Mesenchymal stem cell (in vitro differentiated cells and primary cell): ENCODE results near the gene FLT3.

Source experiments
- DNase-seq: peaks from one replicate; pipeline ENCODE4 v3.0.0-alpha.2; 2013
- H2AFZ ChIP-seq: one replicate; pipeline ENCODE4 v1.6.1; 2013; ENCODE audit warnings: low read depth, mild to moderate bottlenecking, control low read depth, inconsistent platforms, low read length, moderate library complexity
- H2AK5ac ChIP-seq: 2 replicates; pipeline ENCODE4 v1.6.1; 2013; ENCODE audit warnings: low read length, moderate library complexity, mild to moderate bottlenecking, inconsistent platforms; ENCODE audit not compliant: severe bottlenecking
- H2BK120ac ChIP-seq: one replicate; pipeline ENCODE4 v1.6.1; 2013; ENCODE audit warnings: low read depth, mild to moderate bottlenecking, inconsistent platforms, low read length, moderate library complexity
- H2BK12ac ChIP-seq, 2 experiments: one replicate each; pipeline ENCODE4 v1.6.1; 2013; ENCODE audit warnings: inconsistent platforms in 2 of 2, low read length in 2 of 2, mild to moderate bottlenecking in 2 of 2, moderate library complexity in 2 of 2, control low read depth in 1 of 2
- H2BK15ac ChIP-seq: one replicate; pipeline ENCODE4 v1.6.1; 2013; ENCODE audit warnings: mild to moderate bottlenecking, low read depth, inconsistent platforms; ENCODE audit not compliant: poor library complexity, severe bottlenecking
- H2BK5ac ChIP-seq: 2 replicates; pipeline ENCODE4 v1.6.1; 2013; ENCODE audit warnings: low read depth, mild to moderate bottlenecking, low read length, control low read depth, inconsistent platforms; ENCODE audit not compliant: poor library complexity, severe bottlenecking
- H3K14ac ChIP-seq, 2 experiments: one replicate each; pipeline ENCODE4 v1.6.1; 2013; ENCODE audit warnings: inconsistent platforms in 2 of 2, low read length in 2 of 2, control low read depth in 1 of 2, mild to moderate bottlenecking in 1 of 2, moderate library complexity in 1 of 2
- H3K18ac ChIP-seq, 2 experiments: one replicate each; pipeline ENCODE4 v1.6.1; 2013; ENCODE audit warnings: inconsistent platforms in 2 of 2, low read length in 2 of 2, control low read depth in 1 of 2, low read depth in 1 of 2, mild to moderate bottlenecking in 1 of 2
- H3K23ac ChIP-seq, 2 experiments: one replicate each; pipeline ENCODE4 v1.6.1; 2013; ENCODE audit warnings: inconsistent platforms in 2 of 2, low read length in 2 of 2, mild to moderate bottlenecking in 2 of 2, moderate library complexity in 2 of 2, control low read depth in 1 of 2
- H3K27ac ChIP-seq: 2 replicates; pipeline ENCODE4 v1.5.1; 2013; ENCODE audit warnings: mild to moderate bottlenecking, moderate library complexity, low read length, control low read depth, inconsistent platforms; ENCODE audit not compliant: poor library complexity, severe bottlenecking
- H3K27me3 ChIP-seq, 2 experiments: 2 replicates each; pipeline versions ENCODE4 v1.6.1 to v1.7.0; 2013; ENCODE audit warnings: low read length in 2 of 2, mild to moderate bottlenecking in 2 of 2, moderate library complexity in 2 of 2, control low read depth in 1 of 2, inconsistent platforms in 1 of 2; ENCODE audit not compliant: control insufficient read depth in 1 of 2, insufficient read depth in 1 of 2
- H3K36me3 ChIP-seq, 2 experiments: 2 replicates each; pipeline versions ENCODE4 v1.6.1 to v1.7.0; 2013; ENCODE audit warnings: low read length in 2 of 2, control low read depth in 1 of 2, inconsistent platforms in 1 of 2, low read depth in 1 of 2, mild to moderate bottlenecking in 1 of 2; ENCODE audit not compliant: insufficient read depth in 2 of 2, control insufficient read depth in 1 of 2
- H3K4ac ChIP-seq, 2 experiments: one replicate each; pipeline ENCODE4 v1.6.1; 2013; ENCODE audit warnings: inconsistent platforms in 2 of 2, low read length in 2 of 2, mild to moderate bottlenecking in 2 of 2, moderate library complexity in 2 of 2, control low read depth in 1 of 2, low read depth in 1 of 2
- H3K4me1 ChIP-seq: 2 replicates; pipeline ENCODE4 v1.6.1; 2013; ENCODE audit warnings: low read depth, low read length, control low read depth; ENCODE audit not compliant: control insufficient read depth, insufficient read depth
- H3K4me2 ChIP-seq: 2 replicates; pipeline ENCODE4 v1.6.1; 2013; ENCODE audit warnings: low read length, mild to moderate bottlenecking, inconsistent platforms; ENCODE audit not compliant: poor library complexity, severe bottlenecking
- H3K4me3 ChIP-seq, 2 experiments: 2 replicates each; pipeline versions ENCODE4 v1.5.1 to v1.7.0; 2013; ENCODE audit warnings: low read length in 2 of 2, mild to moderate bottlenecking in 2 of 2, control low read depth in 1 of 2, low read depth in 1 of 2; ENCODE audit not compliant: insufficient read depth in 1 of 2
- H3K79me1 ChIP-seq: replicated peaks from 2 replicates; pipeline ENCODE4 v1.6.1; 2013; ENCODE audit warnings: mild to moderate bottlenecking, control low read depth, low read length, inconsistent platforms; ENCODE audit not compliant: poor library complexity, severe bottlenecking
- H3K9ac ChIP-seq: 2 replicates; pipeline ENCODE4 v1.7.0; 2013; ENCODE audit warnings: mild to moderate bottlenecking, low read length, moderate library complexity
- H3K9me3 ChIP-seq: 2 replicates; pipeline ENCODE4 v1.7.0; 2013; ENCODE audit warnings: mild to moderate bottlenecking, low read length; ENCODE audit not compliant: control insufficient read depth
- H4K8ac ChIP-seq: one replicate; pipeline ENCODE4 v1.6.1; 2013; ENCODE audit warnings: inconsistent platforms, mild to moderate bottlenecking, low read length, moderate library complexity
- H4K91ac ChIP-seq: one replicate; pipeline ENCODE4 v1.6.1; 2013; ENCODE audit warnings: mild to moderate bottlenecking, low read length, inconsistent platforms
- WGBS: methylation state at CpG from one replicate; pipeline ENCODE4 v1.1.7; 2013; ENCODE audit warnings: mixed read lengths; 5-methylcytosine and 5-hydroxymethylcytosine counted together

Gene FLT3

GRCh38 chr13:27973961-27974662, 126.3 kb downstream of the FLT3 start:
- no peak overlapping the region for H3K23ac ChIP-seq
- 60% methylated on average over 7 of the region's 7 CpGs for WGBS

GRCh38 chr13:27973291-27973690, 127.1 kb downstream of the FLT3 start:
- Histone ChIP-seq H3K79me1 (no peaks in the 10 kb centered on the region), H3K23ac (no peak overlapping the region), H2AFZ (no peak overlapping the region), H3K9me3 (no peaks in the 10 kb centered on the region), H2BK15ac (no peak overlapping the region), H3K4me1 (peaks cover 17% of the 10 kb centered on the region), H3K9ac (no peak overlapping the region), H3K18ac (no peak overlapping the region), H3K14ac (no peak overlapping the region), H3K36me3 (peaks cover 0 to 2% of the 10 kb centered on the region in 2 experiments), H2AK5ac (no peak overlapping the region), H3K27ac (no peak overlapping the region), H2BK12ac (no peak overlapping the region), H4K91ac (no peak overlapping the region), H3K4ac (no peak overlapping the region), H4K8ac (no peak overlapping the region), H2BK120ac (no peak overlapping the region), H2BK5ac (no peak overlapping the region), H3K4me3 (no peak overlapping the region), H3K27me3 (peaks cover 93 to 99% of the 10 kb centered on the region in 2 experiments), H3K4me2 (no peak overlapping the region)
- 55% methylated on average over 5 of the region's 5 CpGs for WGBS
- DNase-seq, result no peak

More at GRCh38 chr13:27973961-27974662, 126.3 kb downstream of the FLT3 start:
- Histone ChIP-seq H3K4ac (no peak overlapping the region), H2BK15ac (no peak overlapping the region), H3K36me3 (no peaks in the 10 kb centered on the region), H3K4me3 (no peak overlapping the region), H3K14ac (no peak overlapping the region), H4K91ac (no peak overlapping the region), H2BK5ac (no peak overlapping the region), H2BK120ac (no peak overlapping the region), H3K79me1 (no peaks in the 10 kb centered on the region), H3K27me3 (peaks cover 95 to 98% of the 10 kb centered on the region in 2 experiments), H2BK12ac (no peak overlapping the region), H3K4me2 (no peak overlapping the region), H3K18ac (no peak overlapping the region), H3K9me3 (no peaks in the 10 kb centered on the region), H3K9ac (no peak overlapping the region), H3K27ac (no peak overlapping the region), H2AFZ (no peak overlapping the region), H4K8ac (no peak overlapping the region), H3K4me1 (peaks cover 10% of the 10 kb centered on the region), H2AK5ac (no peak overlapping the region)
- no peak for DNase-seq

- Histone ChIP-seq H3K36me3 (peaks cover 0 to 3% of the 10 kb centered on the region in 2 experiments), H3K4me2 (no peak overlapping the region), H3K79me1 (no peaks in the 10 kb centered on the region), H3K4ac (no peak overlapping the region), H4K8ac (no peak overlapping the region), H2BK120ac (no peak overlapping the region), H2BK12ac (no peak overlapping the region), H3K4me1 (peaks cover 15% of the 10 kb centered on the region), H2BK15ac (no peak overlapping the region), H2AFZ (no peak overlapping the region), H2BK5ac (no peak overlapping the region), H4K91ac (no peak overlapping the region), H3K4me3 (no peak overlapping the region), H3K18ac (no peak overlapping the region), H3K27me3 (peaks cover 97 to 100% of the 10 kb centered on the region in 2 experiments), H3K14ac (no peak overlapping the region), H3K27ac (no peak overlapping the region), H3K9ac (no peak overlapping the region), H3K23ac (no peak overlapping the region), H3K9me3 (no peaks in the 10 kb centered on the region), H2AK5ac (no peak overlapping the region)
- no peak for DNase-seq
- WGBS, result 70% methylated on average over 2 of the region's 2 CpGs
Measured at GRCh38 chr13:27972478-27972820, 127.9 kb downstream of the FLT3 start.

- Histone ChIP-seq H2BK5ac (no peak overlapping the region), H2AFZ (no peak overlapping the region), H4K91ac (no peak overlapping the region), H3K9me3 (no peaks in the 10 kb centered on the region), H3K18ac (no peak overlapping the region), H3K27ac (no peak overlapping the region), H3K9ac (no peak overlapping the region), H2BK15ac (no peak overlapping the region), H2BK120ac (no peak overlapping the region), H2AK5ac (no peak overlapping the region), H3K79me1 (no peaks in the 10 kb centered on the region), H3K27me3 (peaks cover 97 to 100% of the 10 kb centered on the region in 2 experiments), H3K23ac (no peak overlapping the region), H2BK12ac (no peak overlapping the region), H3K14ac (no peak overlapping the region), H3K4me3 (no peak overlapping the region), H4K8ac (no peak overlapping the region), H3K4ac (no peak overlapping the region), H3K4me2 (no peak overlapping the region), H3K36me3 (peaks cover 0 to 3% of the 10 kb centered on the region in 2 experiments), H3K4me1 (peaks cover 15% of the 10 kb centered on the region)
- 46% methylated on average over 7 of the region's 7 CpGs for WGBS
- no peak for DNase-seq
Measured at GRCh38 chr13:27971776-27972477, 128.4 kb downstream of the FLT3 start.
